GM21717 (cell line): ENCODE data around the gene PKDCC.

Experiments
- ATAC-seq: cut with Tn5 transposase; IDR thresholded peaks from one replicate; pipeline ENCODE4 v1.9.1; 2021; ENCODE audit warnings: mild to moderate bottlenecking, moderate library complexity; ENCODE audit not compliant: unreplicated experiment

The PKDCC gene

GRCh38 chr2:42086500-42086953 lies 38.7 kb downstream of the PKDCC start:
- no peak for ATAC-seq

GRCh38 chr2:42087137-42087856 lies 39.5 kb downstream of the PKDCC start:
- ATAC-seq: no peak

DNA sequence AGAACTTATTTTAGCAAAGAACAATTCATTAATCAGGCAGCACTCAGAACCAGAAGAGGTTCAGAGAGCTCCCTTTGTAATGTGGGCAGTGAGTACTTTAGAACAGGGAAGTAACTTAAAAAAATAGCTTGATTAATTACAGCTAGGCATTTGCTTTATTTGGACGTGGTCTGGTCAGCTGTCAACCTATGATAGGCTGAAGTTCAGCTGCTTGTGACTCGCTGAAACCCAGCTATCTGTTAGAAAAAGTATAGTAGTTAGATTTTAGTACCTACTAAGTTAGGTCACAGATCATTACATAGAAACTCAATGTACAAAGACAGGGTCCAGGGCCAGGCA lies 40.0 kb downstream of the PKDCC start:
- ATAC-seq: no peak

DNA sequence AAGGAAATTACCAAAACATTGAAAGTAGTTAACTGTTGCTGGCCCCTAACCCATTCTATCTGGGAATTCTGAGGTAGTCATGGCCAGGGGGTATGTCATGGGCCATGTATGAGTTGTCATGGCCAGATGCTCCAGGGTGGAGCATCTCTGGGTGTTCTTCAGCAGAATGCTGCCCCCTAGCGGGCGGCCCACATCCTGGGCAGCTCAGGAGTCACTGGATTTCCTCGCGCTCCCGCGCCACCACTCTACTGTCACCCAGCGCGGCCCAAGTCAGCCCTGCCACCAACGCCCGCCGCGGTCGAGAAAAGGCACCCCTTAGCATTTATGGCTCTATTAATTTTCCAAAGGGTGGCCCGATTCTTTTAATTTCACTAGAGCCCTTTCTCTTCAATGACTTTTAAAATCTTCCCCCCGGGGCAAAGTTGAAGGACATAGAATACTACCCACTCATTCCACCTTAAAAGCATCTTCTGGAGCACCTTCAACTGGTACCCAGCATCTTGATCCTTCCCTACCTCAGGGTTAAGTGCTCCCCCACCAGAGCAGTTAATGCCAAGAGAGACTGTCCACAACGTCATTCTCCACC lies 41.6 kb downstream of the PKDCC start:
- peak; percentile 93 for ATAC-seq

- no peak for ATAC-seq
Observed at GRCh38 chr2:42090216-42090615, 42.4 kb downstream of the PKDCC start.

DNA sequence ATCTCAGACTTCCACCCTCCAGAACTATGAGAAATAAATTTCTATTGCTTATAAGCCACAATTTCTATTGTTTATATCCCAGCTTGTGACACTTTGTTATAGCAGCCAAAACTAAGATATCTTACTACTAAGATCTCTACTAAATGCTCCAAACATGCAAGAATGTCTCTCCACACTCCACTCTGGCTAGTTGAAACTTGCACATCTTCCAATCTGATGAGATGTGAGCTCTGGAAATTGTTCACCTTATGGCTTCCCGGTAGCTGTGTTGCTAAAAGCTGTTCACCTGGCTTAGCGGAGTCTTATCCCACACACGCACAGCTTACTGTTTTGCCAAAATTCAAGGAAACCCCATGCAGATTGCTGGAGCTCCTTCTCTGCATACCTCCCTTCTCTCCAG lies 43.9 kb downstream of the PKDCC start:
- no peak for ATAC-seq

DNA sequence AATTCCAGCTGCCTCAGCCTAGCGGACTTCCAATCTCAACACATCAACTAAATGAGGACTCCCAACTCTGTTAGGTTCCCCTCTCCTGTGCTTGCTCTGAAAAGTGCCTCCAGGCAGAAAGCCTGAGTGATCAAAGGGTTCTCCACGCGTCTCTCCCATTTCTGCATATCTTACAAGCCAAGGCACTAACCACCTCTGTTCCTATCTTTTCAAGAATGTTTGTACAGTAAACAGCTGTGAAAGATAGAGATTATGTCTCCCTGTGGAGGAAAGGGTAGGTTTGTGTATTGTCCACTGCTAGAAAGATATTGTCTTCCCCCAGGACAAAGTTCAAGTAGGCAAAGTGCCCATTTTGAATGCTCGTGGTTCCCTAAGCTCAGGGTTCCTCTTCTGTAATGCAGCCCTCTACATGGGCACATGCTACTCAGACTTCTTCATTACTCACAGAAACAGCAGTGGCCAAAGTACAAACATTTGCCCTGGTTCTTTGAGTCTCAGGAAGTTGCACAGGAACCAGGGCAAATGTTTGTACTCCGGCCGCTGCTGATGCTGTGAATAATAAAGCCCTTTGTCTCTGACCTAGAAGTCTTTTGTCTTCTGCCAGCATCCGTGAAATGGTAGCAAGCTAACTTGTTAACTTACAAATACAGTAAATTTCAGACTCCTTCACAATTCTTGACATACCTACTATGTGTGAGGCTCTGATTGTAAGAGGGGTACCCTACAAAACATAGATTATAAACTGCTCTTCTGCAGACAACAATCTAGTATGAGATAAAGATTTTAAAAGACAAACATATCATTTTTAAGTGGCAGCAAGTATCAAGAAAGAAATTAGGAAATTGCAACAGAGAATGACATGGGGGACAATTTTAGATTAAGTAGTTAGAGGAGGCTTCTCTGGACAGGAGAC lies 44.5 kb downstream of the PKDCC start:
- ATAC-seq: no peak

- no peak for ATAC-seq
Observed at GRCh38 chr2:42094114-42094513, 46.3 kb downstream of the PKDCC start.

GRCh38 chr2:42095923-42096408 lies 48.1 kb downstream of the PKDCC start:
- ATAC-seq: no peak

- peak; percentile 39 for ATAC-seq
Observed at GRCh38 chr2:42096869-42097591, 49.2 kb downstream of the PKDCC start.

- no peak for ATAC-seq
Observed at GRCh38 chr2:42098571-42099437, 51.0 kb downstream of the PKDCC start.

GRCh38 chr2:42099438-42100173 lies 51.8 kb downstream of the PKDCC start:
- no peak for ATAC-seq

GRCh38 chr2:42100683-42101205 lies 52.9 kb downstream of the PKDCC start:
- ATAC-seq: no peak

- ATAC-seq: no peak
Observed at GRCh38 chr2:42101206-42102023, 53.6 kb downstream of the PKDCC start.

DNA sequence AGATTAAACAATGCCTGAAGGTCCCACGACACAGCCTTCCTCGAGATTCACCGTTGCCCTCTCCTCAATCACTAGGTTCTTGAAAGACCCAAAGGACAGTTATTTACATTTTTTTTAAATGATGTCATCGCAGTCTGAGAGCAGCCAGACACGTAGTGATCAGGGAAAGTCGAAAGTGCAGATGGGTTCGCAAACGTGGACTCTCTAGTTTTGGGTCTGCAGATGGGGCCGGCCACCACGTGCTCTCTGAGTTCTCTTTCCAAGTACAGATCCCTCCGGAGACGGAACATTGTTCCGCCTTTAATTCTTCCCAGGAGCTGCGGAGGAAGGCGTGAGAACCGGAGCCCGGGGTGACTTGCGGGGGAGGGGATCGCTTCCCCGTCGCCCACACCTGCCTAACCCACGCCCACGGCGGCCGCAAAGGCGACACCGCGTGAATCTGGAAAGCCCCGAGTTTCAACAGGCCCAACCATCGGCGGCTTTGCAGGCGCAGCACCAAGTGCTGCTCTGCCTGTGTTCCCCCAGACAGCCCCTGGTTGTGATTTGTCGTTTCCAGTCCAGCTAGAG lies 54.3 kb downstream of the PKDCC start:
- peak; percentile 68 for ATAC-seq

GRCh38 chr2:42102591-42103450 lies 55.0 kb downstream of the PKDCC start:
- peak; percentile 7 for ATAC-seq

GRCh38 chr2:42103829-42104228 lies 56.0 kb downstream of the PKDCC start:
- ATAC-seq: no peak
